SKM-1 treated with dmso at 0.1 percent for 144 hours (cell line): ENCODE data around the gene ACOT11.

Source experiments
- DNase-seq: peaks from one replicate; lab custom pipeline; 2025; ENCODE audit not compliant: unreplicated experiment; lab: John Stamatoyannopoulos, UW

The ACOT11 gene

DNA sequence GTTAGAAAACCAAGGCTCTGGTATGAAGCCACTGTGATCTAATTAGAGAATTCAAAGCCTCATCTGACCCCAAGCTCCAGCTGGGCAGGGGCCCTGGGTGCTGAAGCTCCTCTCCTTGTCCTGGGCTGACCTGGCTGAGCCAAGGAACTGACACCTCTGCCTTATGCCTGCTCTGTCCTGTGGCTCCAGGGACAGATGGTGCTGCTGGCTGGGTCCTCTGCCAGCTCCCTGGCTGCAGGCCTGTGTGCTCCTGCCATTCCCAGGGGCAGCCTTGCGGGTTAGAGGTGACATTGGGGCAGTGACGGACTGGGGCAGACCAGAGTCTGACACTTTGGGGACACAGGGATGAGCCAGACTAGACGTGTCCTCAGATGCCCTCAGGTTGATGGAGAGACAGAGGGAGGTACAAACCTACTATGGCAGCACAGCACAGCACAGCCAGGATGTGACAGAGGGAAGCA is 11.8 kb downstream of the ACOT11 start:
- DNase-seq = no peak

DNA sequence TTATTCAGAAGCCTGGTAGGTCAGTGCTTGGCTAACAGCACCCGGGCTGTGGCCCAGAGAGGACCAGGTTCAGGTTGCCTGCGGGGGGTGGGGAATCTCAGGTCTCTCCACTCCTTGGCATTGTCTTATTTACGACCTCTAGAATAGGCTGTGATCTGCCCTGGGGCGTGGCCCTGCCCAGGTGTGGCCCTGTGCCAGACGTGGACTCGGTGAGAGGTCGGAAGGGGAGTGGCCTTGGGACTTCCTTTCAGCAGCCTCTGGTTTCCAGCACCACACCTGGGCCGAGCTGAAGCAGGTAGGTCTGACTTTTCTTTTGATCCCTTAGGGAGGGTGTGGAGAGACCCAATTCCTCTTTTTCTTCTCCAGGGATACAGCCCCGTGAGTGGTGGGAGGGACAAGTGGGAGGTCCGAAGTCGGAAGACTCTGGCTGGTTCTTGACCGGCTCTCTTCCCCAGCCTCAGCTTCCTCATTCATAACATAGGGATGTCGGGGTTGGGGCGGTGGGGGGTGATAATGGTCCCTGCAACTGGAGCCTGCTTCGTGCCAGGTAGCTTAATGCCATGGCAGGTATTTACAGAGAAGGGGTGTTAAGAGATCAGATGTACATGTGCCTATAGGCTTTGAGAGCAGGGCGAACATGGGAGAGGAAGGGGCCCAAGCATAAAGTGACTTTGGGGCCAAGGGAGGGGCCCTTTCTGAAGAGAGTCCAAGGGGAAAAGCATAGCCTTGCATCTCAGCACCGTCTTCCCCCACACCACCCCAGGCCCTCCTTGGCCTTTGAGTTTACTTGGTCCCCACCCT is 16.5 kb downstream of the ACOT11 start:
- DNase-seq = no peak

DNA sequence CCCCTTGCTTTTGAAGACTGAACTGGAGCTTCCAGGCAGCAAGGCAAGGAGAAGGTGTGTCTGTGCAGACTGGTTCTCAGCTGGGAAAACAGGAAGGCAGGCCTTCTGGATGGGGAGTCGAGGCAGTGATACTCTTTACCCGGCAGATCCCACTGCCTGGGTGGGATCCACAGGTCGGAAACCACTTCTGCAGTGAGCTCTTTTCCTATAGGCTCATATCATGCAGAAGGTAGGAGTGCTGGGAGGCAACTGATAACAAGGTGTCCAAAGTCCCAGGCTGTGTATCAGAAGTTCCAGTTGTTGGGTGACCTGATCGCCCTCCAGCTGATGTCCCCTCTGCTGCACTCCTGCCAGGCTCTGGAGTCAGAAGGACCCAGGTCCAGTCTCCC is 17.1 kb downstream of the ACOT11 start:
- no peak for DNase-seq

DNA sequence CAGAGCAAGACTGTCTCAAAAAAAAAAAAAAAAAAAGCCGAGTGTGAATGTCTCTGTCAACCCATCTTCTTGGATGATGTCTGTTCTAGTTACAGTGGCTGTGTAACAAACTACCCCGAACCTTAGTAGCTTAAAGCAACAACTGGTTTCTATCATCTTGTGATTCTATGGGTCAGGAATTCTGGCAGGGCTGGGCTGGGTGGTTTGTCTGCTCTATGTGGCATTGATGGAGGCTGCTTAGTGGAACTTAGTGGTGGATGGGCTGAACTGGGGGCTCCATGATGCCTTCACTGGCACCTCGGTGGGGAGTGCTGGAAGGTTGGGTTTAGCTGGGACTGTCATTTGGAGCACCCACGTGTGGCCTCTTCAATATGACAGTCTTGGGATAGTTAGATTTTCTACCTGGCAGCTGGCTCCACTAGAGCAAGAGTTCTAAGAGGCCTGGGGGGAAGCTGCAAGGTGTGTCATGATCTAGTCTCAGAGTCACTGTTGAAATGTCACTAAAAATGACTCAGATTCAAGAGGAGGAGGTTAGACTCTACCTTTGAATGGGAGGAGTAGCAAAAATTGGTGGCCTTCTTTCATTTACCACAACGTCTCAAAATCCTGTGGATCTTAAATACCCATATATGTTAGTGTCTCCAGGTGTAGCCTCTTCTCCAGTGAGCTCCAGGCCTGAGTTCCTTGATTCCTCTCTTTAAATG is 18.6 kb downstream of the ACOT11 start:
- DNase-seq = no peak

DNA sequence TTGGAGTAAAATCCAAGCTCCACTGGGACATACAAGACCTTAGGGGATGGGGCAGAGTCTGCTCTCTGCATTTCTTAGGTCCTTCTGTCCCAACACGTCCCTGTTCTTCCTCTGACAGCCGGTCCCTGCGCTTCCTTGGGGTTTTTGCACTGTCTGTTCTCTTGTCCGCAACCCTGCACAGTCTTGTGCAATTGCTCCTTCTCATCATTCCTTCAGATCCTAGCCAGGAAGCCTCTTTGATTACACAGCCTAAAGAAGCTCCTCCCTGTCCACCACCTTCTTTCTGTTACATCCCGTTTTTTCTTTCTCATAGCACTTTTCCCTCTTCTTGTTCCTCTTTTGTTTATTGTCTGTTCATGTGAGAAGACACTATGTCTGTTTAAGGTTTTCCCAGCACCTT is 19.9 kb downstream of the ACOT11 start:
- DNase-seq = peak; percentile 81

DNA sequence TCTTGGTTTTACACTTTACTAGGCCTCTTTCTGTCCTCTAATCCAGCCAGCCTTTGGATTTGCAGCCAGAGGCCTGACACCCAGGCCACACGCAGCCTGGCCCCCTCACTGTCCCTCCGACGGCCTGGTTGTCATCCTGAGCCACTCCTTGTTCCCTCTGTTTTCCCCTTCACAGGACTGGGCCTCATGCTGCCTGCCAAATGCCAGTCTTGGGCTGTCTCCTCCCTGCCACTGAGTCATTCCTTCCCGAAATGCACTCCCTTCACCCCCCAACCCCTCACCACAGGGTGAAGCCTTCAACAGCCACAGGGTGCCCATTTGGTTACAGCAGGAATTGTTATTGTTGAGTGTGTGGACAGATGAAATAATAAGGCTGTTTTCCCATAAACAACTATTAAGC is 21.3 kb downstream of the ACOT11 start:
- no peak for DNase-seq

DNA sequence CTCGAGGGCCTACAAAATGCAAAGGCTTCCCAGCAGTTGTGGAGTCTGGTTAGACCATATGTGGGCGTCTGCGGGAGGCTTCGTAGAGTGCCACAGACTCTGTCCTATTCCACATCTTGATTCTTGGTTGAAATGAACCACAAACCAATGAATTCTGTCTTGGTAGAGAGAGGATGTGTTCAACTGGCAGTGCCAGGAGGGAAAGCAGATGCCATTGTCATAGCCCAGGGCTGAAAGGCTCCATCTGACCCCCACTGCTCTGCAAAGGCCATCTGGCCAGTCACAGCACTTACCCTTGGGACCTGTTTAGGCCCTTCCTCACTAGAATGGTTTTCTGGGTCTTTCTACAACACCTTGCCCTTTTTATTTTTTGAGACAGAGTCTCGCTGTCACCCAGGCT is 22.1 kb downstream of the ACOT11 start:
- no peak for DNase-seq

DNA sequence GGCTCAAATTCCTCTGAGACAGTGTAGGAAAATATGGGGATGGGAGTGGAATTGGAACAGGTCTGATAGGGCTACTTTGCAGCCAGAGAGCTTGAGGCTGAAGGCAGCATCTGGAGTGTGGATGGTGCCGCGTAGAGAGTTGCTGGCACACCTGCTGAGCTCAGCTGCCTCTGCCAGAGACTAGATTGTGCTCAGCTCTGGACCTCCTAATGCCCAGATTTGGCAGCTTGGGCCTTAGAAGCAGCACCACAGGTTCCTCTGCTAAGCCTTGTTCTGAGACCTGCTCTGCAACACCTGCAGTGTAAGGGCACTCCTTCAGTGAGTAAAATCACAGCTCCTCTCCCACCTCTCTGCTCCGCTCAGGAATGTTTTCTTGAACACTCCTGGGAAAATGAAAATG is 23.3 kb downstream of the ACOT11 start:
- no peak for DNase-seq

DNA sequence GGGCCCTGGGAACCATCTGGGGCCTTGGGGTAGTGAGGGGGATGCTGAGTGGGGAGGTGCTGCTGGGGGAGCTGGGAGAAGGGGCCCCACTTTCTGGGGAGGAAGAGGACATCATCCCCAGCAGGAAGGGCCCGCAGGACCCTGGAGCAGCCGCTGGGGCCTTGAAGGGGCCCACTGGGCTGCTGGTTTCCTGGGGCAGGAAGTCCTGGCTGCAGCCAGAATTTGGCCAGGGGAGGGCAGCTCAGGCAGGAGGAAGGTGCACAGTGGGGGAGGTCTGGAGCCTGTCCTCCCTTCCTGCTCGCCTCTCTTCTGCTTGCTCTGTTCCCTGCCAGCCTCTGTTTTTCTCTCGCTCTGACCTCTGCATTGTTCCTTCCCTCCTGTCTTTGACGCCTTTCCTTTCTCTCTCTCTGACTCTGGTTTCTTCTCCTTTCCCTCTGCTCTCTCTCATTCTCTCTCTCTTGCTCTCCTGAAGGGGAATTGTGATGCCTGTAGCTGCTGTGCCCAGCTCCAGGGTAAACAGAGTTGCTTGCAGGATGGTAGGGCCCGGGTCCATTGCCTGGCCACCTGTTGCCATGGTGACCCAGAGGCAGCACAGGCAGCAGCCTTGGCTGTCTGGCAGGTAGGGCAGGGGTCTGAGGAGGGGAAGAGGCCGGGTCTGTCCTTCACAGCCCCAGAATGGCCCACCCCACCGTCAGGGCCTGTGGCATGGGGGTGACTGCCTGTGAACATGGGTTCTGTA is 23.9 kb downstream of the ACOT11 start:
- peak; percentile 43 for DNase-seq

DNA sequence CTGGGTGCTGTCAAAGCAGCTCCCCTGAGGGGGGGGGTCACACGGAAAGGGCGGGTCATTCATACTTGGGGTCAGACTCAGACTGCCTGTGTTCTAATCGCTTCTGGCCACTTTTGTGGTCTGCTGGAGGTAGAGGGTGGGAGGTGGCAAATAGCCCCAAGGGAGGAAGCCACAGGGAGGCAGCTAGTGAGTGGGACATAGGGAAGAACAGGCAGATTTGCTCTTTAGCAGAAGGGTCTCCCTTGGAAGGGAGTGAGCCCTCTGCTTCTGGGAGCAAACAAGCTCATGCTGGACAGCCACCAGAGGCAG is 24.5 kb downstream of the ACOT11 start:
- no peak for DNase-seq

DNA sequence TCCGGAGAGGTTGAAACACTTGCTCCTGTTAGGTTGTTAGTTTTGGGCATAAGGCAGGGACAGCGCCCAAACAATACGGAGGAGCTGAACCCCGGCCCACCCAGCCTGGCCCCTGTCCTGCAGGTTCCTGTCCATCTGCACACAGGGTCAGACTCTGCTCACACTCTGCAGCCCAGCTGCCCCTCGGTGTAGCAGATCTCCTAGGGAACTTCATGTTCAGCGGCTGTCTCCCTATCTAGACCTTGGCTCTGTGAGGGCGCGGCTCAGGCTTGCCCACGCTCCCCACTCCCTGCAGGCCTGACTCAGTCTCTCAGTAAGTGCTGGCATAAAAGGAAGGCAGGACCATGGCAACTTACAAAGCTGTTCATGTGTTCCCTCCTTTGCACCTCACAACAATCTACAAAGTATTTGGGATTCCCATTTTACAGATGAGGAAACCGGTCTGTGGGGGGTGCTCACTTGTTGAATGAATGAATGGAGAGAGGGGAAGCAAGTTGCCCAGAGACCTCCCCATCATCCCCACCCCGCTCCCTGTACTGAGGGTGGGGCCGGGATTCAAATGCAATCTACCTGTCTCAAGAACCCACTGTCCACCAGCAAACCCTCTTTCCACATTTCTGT is 26.2 kb downstream of the ACOT11 start:
- DNase-seq = no peak

DNA sequence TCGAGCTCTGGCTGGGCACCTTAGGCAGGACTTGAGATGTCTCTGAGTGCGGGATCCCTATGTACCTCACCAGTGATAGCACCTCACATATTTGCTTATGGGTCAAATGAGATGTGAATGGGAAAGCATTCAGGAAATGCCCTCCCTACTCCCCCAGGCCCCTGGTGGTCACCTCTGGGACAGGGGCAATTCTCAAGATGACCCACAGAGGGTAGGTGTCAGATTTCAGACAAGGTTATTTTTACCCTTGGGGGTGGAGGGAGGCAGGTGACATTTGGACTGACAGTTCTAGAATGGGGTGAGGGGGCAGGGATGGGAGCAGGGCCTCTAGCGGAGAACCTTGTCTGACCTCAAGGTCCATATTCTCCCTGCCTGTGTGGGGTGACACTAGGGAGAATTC is 27.1 kb downstream of the ACOT11 start:
- DNase-seq = no peak

DNA sequence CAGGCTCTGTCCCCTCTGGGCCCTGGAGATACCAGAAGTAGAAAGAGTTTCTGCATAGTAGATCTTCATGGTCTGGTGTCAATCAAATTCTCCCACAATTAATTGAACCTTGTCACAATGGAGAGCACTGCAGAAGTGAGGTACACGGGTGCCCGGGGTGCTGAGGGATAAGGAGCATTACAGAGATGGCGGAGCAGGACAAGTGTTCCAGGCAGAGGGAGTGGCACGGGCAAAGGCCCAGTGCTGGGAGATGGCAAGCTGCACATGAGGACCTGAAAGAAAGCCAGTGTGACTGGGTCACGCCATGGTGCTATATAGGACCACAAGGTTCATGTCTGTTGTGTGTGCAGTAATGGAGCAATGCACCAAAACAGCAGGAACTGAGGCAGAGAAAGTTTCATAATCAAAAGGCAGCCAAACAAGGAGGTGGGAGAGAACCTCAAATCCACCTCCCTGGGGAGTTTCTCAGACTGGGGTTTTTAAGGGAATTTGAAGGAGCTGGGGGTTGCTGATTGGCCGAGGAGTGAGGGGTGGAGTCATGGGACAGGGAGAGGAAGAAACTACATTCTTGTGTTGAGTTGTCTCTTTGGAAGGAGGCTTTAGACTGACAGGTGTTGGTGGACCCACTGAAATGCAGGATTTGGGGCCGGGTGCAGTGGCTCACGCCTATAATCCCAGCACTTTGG is 27.7 kb downstream of the ACOT11 start:
- no peak for DNase-seq

DNA sequence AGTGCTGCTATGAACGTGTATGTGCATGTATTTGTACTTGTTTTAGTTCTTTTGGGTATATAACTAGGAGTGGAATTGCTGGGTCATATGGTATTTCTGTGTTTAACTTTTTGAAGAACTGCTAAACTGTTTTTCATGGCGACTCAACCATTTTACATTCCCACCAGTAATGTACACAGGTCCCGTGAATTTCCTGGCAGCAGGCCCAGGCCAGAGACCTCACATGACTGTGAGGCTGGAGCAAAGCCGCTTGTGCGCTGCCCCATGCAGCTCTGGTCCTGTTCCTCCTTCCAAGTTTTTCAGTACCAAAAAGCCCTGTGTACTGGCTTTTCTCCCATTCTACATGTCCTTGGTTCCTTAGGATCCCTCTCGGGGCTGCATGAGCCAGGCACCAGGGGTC is 29.6 kb downstream of the ACOT11 start:
- no peak for DNase-seq

DNA sequence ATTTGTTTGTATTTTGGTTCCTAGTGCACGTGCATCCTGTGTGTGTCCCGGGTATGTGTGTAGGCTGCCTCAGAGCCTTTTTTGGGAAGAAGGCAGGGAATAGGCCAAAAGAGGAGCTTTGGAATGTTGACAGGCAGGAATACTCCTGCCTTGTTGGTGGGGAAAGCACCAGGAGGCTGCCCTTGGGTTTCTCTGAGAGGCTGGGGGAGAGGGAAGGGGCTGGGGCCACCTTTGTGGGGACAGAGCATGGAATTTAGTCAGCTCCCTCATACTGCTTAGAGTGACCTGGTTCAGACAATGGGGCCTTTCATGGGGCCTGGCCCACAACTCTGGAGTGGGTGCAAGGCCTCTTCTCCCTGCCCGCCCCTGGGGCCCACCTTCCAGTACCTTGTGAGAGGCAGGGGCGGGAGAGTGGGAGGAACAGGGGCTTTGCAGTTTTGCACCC is 31.3 kb downstream of the ACOT11 start:
- DNase-seq = no peak

DNA sequence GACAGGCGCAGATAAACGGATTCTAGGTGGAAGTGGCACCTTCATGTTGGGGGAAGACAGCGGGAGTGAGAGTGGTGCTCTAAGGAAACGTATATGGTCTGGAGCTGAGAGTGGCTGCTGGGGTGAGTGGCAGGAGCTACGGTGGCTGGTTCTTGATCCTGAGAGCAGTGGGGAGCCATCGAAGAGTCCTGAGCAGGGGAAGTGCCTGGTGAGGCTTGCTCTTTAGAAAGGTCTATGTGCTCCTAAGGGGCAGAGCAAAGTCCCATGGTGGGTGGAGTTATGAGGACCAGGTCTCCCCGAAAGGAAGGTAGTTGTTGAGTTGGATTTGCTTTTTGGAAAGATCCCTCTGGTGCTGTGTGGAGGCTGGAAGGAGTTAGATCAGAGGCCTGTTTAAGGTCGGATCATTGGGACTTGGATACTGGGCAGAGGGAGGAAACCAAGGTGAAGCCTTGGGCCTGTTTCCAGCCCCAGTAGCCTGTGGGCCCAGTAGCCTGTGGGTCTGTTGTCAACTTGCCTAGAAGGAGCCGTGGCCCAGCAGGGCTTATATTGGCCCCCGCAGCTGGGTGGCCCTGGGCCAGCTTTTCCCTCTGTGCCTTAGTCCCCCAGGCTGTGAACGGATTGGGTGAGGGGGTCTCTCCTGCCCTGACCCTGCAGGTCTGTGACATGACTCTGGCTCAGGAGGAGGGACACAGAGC is 33.0 kb downstream of the ACOT11 start:
- no peak for DNase-seq

DNA sequence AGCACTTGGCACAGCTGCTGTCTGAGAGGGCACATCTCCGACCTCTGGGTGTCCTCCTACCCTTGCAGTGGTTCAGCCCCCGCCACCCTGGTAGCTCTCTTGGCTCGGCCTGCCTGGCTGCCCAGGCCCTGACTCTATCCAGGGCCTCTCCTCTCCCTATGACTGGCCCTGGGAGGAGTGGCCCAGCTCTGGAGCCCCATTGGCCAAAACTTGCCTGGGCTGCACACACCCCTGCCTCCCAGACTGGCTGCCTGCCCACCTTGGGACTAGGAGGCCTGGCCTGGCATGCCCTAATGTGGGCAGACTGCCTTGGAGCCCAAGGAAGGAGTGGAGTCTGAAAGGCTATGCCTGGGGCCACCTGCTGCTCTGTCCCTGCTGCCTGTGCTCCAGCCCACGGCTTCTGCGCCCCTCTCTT is 33.6 kb downstream of the ACOT11 start:
- DNase-seq = no peak

DNA sequence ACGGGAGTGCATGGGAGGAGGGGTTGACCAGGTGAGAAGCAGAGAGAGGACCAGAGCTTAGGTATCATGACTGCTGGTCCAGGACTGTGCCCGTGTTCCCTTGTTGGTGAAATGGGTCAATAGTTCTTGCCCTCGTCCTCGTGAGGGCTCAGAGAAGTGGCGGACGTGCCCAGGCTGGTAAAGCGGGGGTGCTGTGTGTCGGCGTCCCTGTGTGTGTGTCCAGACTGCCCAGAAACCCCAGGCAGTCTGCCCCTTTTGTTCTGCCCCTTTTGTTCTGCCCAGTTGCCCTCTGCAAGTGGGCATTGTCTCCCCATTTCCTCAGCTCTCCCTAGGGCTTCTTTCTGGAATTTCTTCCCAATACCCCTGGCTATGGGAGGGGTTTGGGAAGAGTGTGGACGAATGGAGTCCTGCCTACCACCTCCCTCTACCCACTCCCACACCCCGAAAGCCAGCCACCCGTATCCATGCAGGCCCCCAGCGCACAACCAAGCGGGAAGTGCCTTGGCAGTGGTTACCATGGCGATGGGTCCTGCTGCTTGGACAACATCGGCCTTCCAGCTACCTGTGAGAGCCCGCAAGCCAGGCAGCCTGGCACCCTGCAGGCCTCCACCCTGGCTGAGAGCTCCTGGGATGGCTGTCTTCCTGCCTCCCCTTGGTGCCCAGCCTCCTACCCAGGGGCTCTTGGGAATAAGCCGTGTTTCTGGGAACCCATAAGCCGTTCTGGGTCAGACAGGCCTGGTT is 34.7 kb downstream of the ACOT11 start:
- no peak for DNase-seq

DNA sequence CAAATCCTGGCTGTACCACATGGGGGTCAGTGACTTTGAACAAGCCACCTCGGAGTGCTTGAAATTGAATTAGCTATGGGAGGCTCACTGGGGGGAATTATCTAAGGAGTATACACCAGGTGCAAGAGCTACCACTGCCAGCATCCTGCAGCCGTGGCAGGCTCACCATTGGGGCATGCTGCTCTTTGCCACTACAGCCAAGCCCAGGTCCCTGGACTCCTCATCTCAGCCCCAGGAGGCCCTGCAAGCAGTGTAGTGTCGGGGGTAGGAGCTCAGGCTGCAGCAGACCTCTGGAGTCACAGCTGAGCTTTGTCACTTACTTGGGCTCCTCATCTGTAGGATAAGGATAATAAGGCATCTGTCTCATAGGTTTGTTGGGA is 35.3 kb downstream of the ACOT11 start:
- no peak for DNase-seq

DNA sequence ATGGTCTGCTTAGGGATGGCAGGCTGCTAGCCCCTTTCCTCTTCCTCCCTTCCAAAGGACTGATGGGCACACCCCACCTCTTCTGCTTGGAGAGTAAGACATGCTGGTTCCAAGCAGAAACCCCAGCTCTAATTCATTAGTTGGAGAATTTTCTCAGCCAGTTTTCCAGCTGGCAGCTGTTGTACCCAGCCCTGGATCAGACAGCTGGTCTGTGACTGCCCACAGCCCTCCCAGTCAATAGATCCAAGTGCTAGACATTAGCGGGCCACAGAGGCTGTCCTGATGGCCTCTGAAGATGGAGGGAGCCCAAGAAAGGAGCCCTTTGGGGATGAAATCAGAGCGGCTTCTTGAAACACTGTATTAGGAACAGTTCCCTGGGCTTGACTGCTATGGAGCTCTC is 35.8 kb downstream of the ACOT11 start:
- no peak for DNase-seq
